Omental fat pad (tissue), 4 donors: ENCODE data around the gene NKD1. TPM values are rescaled to one million over a fixed set of nuclear protein-coding genes. Genes with fewer than 3 reads are reported as not detected.
A peak's percentile ranks its signal among the peaks of the same experiment; 100 is the strongest.
"Not testable (repeated sequence)": the region's sequence is repeated elsewhere in the genome, so short reads cannot be mapped to it uniquely, and the experiment has no call there.

Experiments used
- ATAC-seq: fragments of 150-250 bp; one replicate; pipeline ENCODE4 v1.9.1; 2016; ENCODE audit warnings: mild to moderate bottlenecking, moderate library complexity; ENCODE audit not compliant: low FRiP score
- DNase-seq: peaks from one replicate; pipeline ENCODE4 v3.0.0-alpha.2; 2019; ENCODE audit warnings: low spot score
- total RNA-seq, 4 donors: library from RNA; depleted of rRNA; stranded (reverse); fragments of >200 nt; gene quantifications; one replicate each; pipeline ENCODE4 v1.1.0, GENCODE V29; 2016
- TF ChIP-seq, protein P1 (sequence below), 3 donors: fragments of 450-650 bp; IDR thresholded peaks; one replicate each; pipeline ENCODE4 v1.5.1; 2016 to 2017; ENCODE audit warnings: antibody characterized with exemption in 3 of 3, mild to moderate bottlenecking in 3 of 3, moderate library complexity in 2 of 3

The NKD1 gene
- total RNA-seq, 4 donors from 2014 or later, result 2.2 to 11.6 (median 3.1) TPM

- TF ChIP-seq, protein P1, sequence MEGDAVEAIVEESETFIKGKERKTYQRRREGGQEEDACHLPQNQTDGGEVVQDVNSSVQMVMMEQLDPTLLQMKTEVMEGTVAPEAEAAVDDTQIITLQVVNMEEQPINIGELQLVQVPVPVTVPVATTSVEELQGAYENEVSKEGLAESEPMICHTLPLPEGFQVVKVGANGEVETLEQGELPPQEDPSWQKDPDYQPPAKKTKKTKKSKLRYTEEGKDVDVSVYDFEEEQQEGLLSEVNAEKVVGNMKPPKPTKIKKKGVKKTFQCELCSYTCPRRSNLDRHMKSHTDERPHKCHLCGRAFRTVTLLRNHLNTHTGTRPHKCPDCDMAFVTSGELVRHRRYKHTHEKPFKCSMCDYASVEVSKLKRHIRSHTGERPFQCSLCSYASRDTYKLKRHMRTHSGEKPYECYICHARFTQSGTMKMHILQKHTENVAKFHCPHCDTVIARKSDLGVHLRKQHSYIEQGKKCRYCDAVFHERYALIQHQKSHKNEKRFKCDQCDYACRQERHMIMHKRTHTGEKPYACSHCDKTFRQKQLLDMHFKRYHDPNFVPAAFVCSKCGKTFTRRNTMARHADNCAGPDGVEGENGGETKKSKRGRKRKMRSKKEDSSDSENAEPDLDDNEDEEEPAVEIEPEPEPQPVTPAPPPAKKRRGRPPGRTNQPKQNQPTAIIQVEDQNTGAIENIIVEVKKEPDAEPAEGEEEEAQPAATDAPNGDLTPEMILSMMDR (IDR thresholded peaks at IDR 0.05), result no peak
- no peak for DNase-seq
Measured at GRCh38 chr16:50576403-50577113, 28.4 kb downstream of the NKD1 start.

GRCh38 chr16:50578137-50578536, 29.9 kb downstream of the NKD1 start:
- no peak for ATAC-seq
- TF ChIP-seq, protein P1 (IDR thresholded peaks at IDR 0.05), result no peak
- DNase-seq, result no peak

More at GRCh38 chr16:50576403-50577113, 28.4 kb downstream of the NKD1 start:
- no peak for ATAC-seq

- not testable (repeated sequence) for ATAC-seq, DNase-seq
Measured at GRCh38 chr16:50579373-50579772, 31.2 kb downstream of the NKD1 start.

- ATAC-seq (no peak), DNase-seq (no peak)
- TF ChIP-seq, protein P1 (IDR thresholded peaks at IDR 0.05), result no peak
Measured at GRCh38 chr16:50580180-50580798, 32.1 kb downstream of the NKD1 start.

- DNase-seq, result no peak
- ATAC-seq, result peak; percentile 52
- TF ChIP-seq, protein P1 (IDR thresholded peaks at IDR 0.05), result no peak
Measured at GRCh38 chr16:50581845-50582244, 33.6 kb downstream of the NKD1 start.

DNA sequence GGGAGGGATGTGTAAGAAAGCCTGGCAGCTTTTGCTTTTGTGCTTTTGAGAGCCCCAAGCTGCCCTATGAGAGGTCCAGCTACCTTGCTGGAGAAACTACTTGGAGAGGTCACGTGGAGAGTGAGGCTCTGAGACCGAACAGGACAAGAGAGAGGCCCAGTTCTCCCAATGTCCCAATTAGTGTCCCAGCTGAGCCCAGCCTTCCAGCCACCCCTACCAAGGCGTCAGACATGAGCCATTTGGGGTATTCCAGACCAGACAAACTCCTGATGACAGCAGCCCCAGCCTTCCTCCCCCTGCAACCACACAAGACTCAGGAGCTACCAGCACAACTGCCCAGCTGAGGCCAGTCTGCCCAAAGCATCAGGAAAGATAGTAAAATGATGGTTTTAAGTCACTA, 35.0 kb downstream of the NKD1 start:
- TF ChIP-seq, protein P1 (IDR thresholded peaks at IDR 0.05), result no peak
- ATAC-seq (no peak), DNase-seq (no peak)

- TF ChIP-seq, protein P1 (IDR thresholded peaks at IDR 0.05), result no peak
- ATAC-seq, result no peak
- DNase-seq, result no peak
Measured at GRCh38 chr16:50584033-50584722, 36.0 kb downstream of the NKD1 start.
